Esophagus (tissue), 2 donors: Measurements from ENCODE around the gene HOXA7. TPM values are rescaled to one million over a fixed set of nuclear protein-coding genes. Genes with fewer than 3 reads are reported as not detected.

Experiments
- H3K27ac ChIP-seq, 2 donors: one replicate each; pipeline ENCODE4 v1.5.1; 2013; ENCODE audit warnings: low read depth in 2 of 2, mild to moderate bottlenecking in 2 of 2, inconsistent platforms in 1 of 2, low read length in 1 of 2, moderate library complexity in 1 of 2
- H3K27me3 ChIP-seq, 2 donors: one replicate each; pipeline ENCODE4 v1.6.1; 2013; ENCODE audit warnings: low read length in 2 of 2, control low read depth in 1 of 2, mild to moderate bottlenecking in 1 of 2; ENCODE audit not compliant: insufficient read depth in 2 of 2, control insufficient read depth in 1 of 2
- H3K36me3 ChIP-seq, 2 donors: one replicate each; pipeline ENCODE4 v1.6.1; 2013; ENCODE audit warnings: low read length in 1 of 2; ENCODE audit not compliant: control insufficient read depth in 2 of 2, insufficient read depth in 2 of 2
- H3K4me1 ChIP-seq, 2 donors: one replicate each; pipeline ENCODE4 v1.6.1; 2013; ENCODE audit warnings: low read length in 1 of 2; ENCODE audit not compliant: control insufficient read depth in 2 of 2, insufficient read depth in 2 of 2
- H3K4me3 ChIP-seq, 2 donors: one replicate each; pipeline ENCODE4 v1.5.1; 2013; ENCODE audit warnings: low read length in 2 of 2, mild to moderate bottlenecking in 2 of 2, low read depth in 1 of 2, moderate library complexity in 1 of 2
- H3K9me3 ChIP-seq, 2 donors: one replicate each; pipeline ENCODE4 v1.6.1; 2013; ENCODE audit warnings: mild to moderate bottlenecking in 2 of 2, low read depth in 1 of 2, low read length in 1 of 2, moderate library complexity in 1 of 2; ENCODE audit not compliant: control insufficient read depth in 2 of 2, insufficient read depth in 1 of 2
- WGBS, 2 donors: extraction: QIAGEN DNeasy Blood & Tissue Kit; methylation state at CpG; one replicate each; pipeline ENCODE4 v1.1.7; 2013; 5-methylcytosine and 5-hydroxymethylcytosine counted together
- polyA plus RNA-seq, 2 donors: library from polyadenylated mRNA; stranded (reverse); fragments of 200-250 nt; gene quantifications; one replicate each; pipeline ENCODE4 v1.2.3, GENCODE V29; 2013
- donor health status: healthy with polysubstance abuse.
- donor health status: Bipolar disorder and iron deficiency.

Gene HOXA7
- polyA plus RNA-seq, 2 donors, result 1.5 to 1.8 TPM

DNA sequence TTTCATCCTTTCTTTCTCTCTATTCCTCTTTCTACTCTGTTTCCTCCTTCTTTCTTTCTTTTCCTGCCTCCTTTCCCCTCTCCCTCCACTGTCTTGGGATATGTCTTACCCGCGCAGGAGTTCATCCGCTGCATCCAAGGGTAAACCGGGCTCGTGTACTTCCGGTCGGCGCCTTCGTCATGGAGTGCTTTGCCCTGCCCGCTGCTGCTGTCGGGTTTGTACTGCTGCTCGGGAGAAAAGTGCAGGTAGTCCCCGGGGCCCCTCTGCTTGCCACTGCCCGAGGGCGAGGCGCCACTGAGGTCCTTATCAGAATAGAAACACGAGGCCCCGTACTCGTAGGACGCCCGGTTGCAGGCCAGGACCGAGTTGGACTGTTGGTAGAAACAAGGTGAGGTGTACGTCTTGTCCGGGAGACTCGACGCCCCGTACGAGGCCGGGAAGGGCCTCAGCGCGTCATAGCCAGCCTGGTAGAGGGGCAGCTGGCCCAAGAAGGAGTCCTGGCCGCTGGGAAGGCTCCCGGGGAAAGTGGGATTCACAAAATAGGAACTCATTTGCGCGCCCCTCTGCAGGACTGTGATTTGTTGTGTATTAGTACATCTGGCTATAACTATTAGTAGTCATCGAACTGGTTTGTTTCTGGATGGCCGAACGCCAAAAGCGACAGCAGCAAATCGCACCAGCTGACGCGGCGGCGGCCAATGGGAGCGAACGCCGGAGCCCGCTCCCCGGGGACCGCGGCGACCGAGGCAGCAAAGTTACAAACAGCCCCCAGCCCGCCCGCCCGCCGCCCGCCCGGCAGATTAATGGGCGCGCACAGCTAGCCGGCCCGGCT, 9.1 kb downstream of the HOXA7 start, which contains the start of gene HOXA6:
HOXA6 (minus strand) TSS at position 576 of the 832 bp plus-strand sequence; CDS start at position 551, 25 bp downstream.
- peak within 1 kb of the TSS; percentile 36 to 48 for H3K4me3 ChIP-seq
- H3K27ac ChIP-seq, result peak within 1 kb of the TSS; percentile 12 to 39
- peaks cover 0 to 4% of the 10 kb centered on the region in 2 donors for H3K27me3 ChIP-seq
- peaks cover 0 to 15% of the 10 kb centered on the region in 2 donors for H3K4me1 ChIP-seq
- no peaks in the 10 kb centered on the region for H3K9me3 ChIP-seq
- no peaks in the 10 kb centered on the region for H3K36me3 ChIP-seq
- 27 to 34% methylated on average over 51 to 63 of the region's 63 CpGs for WGBS, 2 donors

DNA sequence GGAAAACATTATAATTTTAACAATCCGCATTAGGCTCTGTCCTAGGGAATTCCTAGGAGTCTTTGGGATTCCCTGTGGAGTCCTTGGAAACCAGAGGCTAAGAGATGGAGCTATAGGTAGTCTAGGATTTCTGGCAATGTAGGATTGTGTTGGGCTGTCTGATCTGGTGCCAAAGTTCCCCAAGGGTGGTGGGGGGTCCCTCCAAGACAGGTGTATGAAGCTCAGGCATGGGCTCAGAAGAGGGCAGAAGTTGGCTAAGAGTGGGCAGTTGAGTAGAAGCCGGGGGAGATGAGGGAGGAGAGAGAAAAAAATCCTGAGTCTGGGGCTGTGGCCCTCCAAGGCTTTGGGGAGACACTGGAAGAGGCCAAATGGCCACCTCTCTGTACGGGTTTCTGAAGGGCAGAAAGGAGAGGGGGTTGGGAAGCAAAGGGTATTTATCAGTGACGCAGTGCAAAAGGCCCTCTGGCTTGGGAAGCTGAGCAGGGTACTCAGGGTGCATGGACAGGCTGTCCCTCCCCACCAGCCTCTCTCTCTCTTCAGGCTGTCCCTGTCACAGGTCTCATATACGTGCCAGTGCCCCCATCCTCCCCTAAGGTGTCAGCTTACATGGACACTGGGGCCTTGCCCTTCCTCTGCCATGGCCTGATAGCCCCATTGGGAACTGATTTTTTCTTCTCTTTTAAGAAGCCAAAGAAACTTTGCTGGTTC, 9.8 kb downstream of the HOXA7 start:
- no peak overlapping the region for H3K27ac ChIP-seq

DNA sequence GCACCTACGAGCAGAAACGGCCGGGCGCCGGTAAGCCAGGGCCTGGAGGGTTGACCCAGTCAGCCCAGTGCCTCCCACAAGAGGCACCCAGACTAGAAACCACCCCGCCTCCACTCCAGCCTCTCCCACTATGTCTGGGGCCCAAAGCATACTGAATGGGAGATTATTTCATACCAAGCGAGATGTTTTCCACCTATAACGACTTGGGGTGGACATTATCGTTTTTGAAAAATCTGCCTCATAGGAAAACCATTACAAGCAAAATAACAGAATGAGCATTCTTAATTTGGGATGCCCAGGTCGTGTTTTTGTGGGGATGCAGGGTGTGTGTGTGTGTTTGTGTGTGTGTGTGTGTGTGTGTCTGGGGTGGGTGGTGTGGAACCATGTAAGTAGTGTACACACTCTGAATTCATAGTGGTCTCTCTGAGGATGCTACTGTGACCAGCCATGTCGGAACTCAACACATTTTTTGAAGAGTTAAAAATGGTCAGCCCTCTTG, 10.5 kb downstream of the HOXA7 start:
- H3K9me3 ChIP-seq, result no peaks in the 10 kb centered on the region
- H3K36me3 ChIP-seq, result no peaks in the 10 kb centered on the region
- peaks cover 3 to 9% of the 10 kb centered on the region in 2 donors for H3K4me1 ChIP-seq
- no peak overlapping the region for H3K27ac ChIP-seq
- no peak overlapping the region for H3K4me3 ChIP-seq
- WGBS, 2 donors, result 87 to 89% methylated on average over 11 of the region's 11 CpGs
- peaks cover 0 to 2% of the 10 kb centered on the region in 2 donors for H3K27me3 ChIP-seq

More for the DNA sequence above, 9.8 kb downstream of the HOXA7 start:
- H3K27me3 ChIP-seq, result peaks cover 0 to 2% of the 10 kb centered on the region in 2 donors
- no peak overlapping the region for H3K4me3 ChIP-seq
- H3K36me3 ChIP-seq, result no peaks in the 10 kb centered on the region
- H3K4me1 ChIP-seq, result peaks cover 2 to 12% of the 10 kb centered on the region in 2 donors
- H3K9me3 ChIP-seq, result no peaks in the 10 kb centered on the region
- 63 to 86% methylated on average over 5 of the region's 5 CpGs for WGBS, 2 donors

DNA sequence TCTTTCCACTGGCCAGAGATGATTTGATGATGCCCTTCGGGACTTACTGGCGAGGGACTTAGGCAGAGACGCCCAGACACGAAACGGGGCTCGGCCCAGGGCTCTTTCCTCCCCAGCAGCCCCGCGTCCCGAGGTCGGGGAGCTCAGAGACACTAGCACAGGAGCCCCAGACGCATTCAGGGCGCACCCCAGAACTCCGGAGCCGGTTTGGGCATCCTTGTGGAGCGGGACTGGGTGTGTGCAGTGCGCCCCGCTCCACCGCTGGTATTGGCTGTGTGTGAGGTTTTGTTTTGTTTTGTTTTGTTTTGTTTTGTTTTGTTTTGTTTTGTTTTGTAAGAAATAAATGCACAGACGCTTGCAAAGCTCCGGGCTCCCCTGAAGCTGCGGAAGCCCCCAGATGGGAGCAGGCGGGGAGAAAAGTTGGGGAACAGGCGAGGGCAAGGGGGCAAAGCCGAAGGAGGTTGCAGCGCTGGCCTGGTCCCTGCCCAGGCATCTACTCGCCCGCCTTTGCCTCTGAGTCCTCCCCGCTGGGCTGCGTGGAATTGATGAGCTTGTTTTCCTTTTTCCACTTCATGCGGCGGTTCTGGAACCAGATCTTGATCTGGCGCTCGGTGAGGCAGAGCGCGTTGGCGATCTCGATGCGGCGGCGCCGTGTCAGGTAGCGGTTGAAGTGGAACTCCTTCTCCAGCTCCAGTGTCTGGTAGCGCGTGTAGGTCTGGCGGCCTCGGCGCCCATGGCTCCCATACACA, 11.1 kb downstream of the HOXA7 start:
- Histone ChIP-seq H3K36me3 (no peaks in the 10 kb centered on the region), H3K27ac (no peak overlapping the region), H3K4me1 (peaks cover 3 to 6% of the 10 kb centered on the region in 2 donors), H3K4me3 (no peak overlapping the region), H3K27me3 (peaks cover 0 to 2% of the 10 kb centered on the region in 2 donors), H3K9me3 (no peaks in the 10 kb centered on the region)
- 64 to 83% methylated on average over 47 of the region's 47 CpGs for WGBS, 2 donors

DNA sequence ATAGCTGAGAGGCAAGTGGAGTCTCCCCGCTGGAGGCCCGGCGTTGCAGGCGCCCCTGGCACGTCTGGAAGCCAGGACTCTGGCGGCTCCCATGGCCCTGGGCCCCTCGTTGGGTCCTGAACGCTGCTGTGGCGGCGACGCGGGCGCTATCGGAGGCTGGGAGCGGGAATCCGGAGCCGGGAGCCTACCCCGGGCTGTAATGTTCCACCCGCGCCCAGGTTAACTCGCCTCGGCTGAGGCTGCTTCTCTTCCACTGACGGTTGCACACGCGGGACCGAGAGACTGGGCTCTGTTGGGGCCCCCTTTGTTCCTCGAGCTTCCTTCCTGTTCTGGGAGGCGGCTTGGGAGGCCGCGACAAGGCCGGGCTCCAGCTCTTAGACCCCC, 11.7 kb downstream of the HOXA7 start:
- Histone ChIP-seq H3K4me1 (peaks cover 3 to 6% of the 10 kb centered on the region in 2 donors), H3K4me3 (peak overlapping the region in 1 of 2 donors; percentile 76), H3K27me3 (peaks cover 0 to 2% of the 10 kb centered on the region in 2 donors), H3K27ac (no peak overlapping the region), H3K9me3 (no peaks in the 10 kb centered on the region), H3K36me3 (no peaks in the 10 kb centered on the region)
- 49 to 61% methylated on average over 31 of the region's 31 CpGs for WGBS, 2 donors

DNA sequence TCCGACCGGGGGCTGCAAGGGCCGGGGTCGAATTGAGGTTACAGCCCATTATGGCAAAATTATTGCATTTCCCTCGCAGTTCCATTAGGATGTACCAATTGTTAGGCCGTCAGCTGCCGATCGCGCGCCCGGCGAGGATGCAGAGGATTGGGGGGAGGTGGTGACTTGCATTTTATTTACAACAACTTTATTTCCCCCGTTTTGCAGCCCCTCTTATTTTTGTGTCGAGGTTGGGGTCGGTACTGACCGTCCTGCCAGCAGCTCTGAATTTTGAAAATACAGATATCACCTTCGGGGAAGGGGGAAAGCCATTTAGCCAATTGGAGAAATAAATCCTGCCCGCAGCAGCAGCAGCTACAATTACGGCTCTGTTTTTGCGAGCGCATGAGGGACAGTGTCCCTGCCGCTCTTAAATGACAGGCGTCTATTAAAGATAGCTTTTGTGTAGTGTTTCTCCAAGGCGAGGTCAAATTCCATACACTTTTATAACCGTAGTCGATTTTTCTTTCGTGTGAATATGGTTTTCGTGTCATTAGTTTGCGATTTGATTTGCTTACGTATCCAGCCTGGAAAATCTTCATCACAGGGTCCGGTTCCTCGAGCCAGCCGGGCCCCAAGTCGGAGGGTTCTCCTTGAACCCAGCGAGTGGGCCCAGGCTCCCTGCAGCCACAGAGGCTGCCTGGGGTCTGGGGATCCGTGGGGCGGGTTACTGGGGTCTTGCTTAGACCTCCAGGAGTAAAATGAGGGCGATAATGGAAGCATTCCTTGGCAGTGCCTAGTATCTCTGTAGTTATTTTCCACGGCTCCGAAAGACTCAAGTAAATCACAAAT, 12.3 kb downstream of the HOXA7 start:
- H3K9me3 ChIP-seq, result no peaks in the 10 kb centered on the region
- peaks cover 3 to 6% of the 10 kb centered on the region in 2 donors for H3K4me1 ChIP-seq
- peak overlapping the region; percentile 22 to 76 for H3K4me3 ChIP-seq
- peaks cover 0 to 2% of the 10 kb centered on the region in 2 donors for H3K27me3 ChIP-seq
- 33 to 42% methylated on average over 40 of the region's 40 CpGs for WGBS, 2 donors
- H3K36me3 ChIP-seq, result no peaks in the 10 kb centered on the region
- H3K27ac ChIP-seq, result peak overlapping the region in 1 of 2 donors; percentile 19

DNA sequence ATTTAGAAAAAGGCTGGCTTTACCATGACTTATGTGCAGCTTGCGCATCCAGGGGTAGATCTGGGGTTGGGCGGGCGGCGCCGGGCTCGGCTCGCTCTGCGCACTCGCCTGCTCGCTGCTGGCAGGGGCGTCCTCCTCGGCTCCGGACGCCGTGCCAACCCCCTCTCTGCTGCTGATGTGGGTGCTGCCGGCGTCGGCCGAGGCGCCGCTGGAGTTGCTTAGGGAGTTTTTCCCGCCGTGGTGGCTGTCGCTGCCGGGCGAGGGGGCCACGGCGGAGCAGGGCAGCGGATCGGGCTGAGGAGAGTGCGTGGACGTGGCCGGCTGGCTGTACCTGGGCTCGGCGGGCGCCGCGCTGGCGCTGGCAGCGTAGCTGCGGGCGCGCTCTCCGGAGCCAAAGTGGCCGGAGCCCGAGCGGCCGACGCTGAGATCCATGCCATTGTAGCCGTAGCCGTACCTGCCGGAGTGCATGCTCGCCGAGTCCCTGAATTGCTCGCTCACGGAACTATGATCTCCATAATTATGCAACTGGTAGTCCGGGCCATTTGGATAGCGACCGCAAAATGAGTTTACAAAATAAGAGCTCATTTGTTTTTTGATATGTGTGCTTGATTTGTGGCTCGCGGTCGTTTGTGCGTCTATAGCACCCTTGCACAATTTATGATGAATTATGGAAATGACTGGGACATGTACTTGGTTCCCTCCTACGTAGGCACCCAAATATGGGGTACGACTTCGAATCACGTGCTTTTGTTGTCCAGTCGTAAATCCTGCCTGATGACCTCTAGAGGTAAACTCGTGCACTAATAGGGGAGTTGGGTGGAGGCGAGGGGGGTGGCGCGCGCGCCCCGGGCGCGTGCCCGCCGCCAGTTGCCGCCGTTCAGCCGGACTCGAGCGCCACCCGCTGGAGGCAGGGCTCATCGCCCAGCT, 13.2 kb downstream of the HOXA7 start, which contains the start of gene HOXA5:
HOXA5 (minus strand) TSS at position 659 of the 927 bp plus-strand sequence; CDS start at position 585, 74 bp downstream.
- H3K27me3 ChIP-seq, result peaks cover 0 to 2% of the 10 kb centered on the region in 2 donors
- no peaks in the 10 kb centered on the region for H3K36me3 ChIP-seq
- peak within 1 kb of the TSS; percentile 94 to 95 for H3K27ac ChIP-seq
- 18% methylated on average over 63 to 86 of the region's 86 CpGs for WGBS, 2 donors
- peaks cover 3% of the 10 kb centered on the region in 2 donors for H3K4me1 ChIP-seq
- no peaks in the 10 kb centered on the region for H3K9me3 ChIP-seq
- peak within 1 kb of the TSS; percentile 76 to 82 for H3K4me3 ChIP-seq

DNA sequence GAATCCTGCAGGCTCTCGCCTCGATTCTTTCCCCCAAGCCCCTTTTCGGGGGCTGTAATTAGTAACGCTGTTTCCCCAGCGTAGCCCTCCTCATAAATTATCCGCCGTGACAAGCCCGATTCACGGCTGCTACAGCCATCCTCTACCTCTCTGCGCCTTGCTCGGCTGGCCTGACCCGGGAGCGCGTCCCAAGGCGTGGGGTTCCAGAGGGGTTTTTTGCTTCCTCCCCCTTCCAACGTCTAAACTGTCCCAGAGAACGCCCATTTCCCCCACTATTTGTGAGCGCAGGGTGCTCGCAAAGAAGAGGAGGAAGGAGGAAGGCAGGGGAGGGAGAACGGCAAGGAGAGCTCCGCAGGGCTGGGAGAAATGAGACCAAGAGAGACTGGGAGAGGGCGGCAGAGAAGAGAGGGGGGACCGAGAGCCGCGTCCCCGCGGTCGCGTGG, 13.9 kb downstream of the HOXA7 start:
- Histone ChIP-seq H3K4me1 (peaks cover 0 to 3% of the 10 kb centered on the region in 2 donors), H3K36me3 (no peaks in the 10 kb centered on the region), H3K27ac (peak overlapping the region; percentile 94 to 95), H3K27me3 (peaks cover 0 to 2% of the 10 kb centered on the region in 2 donors), H3K9me3 (no peaks in the 10 kb centered on the region), H3K4me3 (peak overlapping the region; percentile 76 to 82)
- 13 to 26% methylated on average over 22 to 29 of the region's 29 CpGs for WGBS, 2 donors
